HG03280 (cell line): ENCODE data around the gene DLGAP1.
"Not testable (repeated sequence)": the region's sequence is repeated elsewhere in the genome, so short reads cannot be mapped to it uniquely, and the experiment has no call there.

Experiments
- ATAC-seq: cut with Tn5 transposase; IDR thresholded peaks from one replicate; pipeline ENCODE4 v1.9.1; 2021; ENCODE audit warnings: mild to moderate bottlenecking, moderate library complexity; ENCODE audit not compliant: unreplicated experiment

The DLGAP1 gene

DNA sequence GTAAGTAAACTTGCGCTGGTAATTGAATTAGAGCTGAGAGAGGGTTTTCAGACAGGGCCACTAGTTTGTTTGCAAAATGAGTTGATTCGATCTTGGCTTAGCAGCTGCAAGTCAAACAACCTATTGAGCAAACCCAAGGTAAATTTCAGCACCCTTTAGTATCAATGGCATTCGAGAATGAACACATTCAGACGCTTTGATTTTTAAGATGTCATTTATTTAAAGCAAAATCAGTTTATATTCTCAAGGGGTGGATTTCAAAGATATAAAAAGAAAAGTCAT is 960.9 kb downstream of the DLGAP1 start:
- no peak for ATAC-seq

DNA sequence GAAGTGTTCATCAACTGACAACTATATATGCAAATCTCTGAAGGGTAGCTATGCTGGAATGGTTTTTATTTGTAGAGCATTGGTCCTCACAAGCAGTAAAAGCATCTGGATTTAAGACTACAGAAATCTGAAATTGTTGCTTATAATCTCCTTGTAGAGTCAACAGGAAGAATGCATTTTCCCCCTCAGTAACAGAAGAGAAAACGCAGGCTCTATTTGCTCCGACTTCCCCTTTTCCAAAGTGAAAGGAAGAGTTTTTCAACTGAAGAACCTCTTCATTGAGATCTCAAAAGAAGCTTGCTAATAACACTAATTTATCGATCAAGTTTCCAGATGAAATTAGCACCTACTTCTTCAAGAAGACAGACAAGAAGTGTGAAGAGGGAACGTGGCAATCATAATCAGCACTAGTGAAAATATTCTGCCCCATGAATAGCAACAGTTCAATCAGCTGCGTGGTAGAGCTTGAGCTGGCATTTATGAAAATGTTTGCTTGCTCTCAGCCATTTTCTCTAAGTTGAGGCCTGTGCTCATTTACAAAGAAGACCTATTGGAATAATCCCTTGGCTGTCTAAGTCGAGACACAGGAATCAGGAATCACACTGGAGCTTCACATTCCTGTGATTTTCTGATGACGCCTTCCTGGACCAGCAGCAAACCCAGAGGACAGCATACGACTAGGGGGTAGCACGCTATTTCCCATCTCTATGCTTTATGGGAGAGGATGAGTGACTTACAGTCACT is 961.4 kb downstream of the DLGAP1 start:
- ATAC-seq, result no peak

DNA sequence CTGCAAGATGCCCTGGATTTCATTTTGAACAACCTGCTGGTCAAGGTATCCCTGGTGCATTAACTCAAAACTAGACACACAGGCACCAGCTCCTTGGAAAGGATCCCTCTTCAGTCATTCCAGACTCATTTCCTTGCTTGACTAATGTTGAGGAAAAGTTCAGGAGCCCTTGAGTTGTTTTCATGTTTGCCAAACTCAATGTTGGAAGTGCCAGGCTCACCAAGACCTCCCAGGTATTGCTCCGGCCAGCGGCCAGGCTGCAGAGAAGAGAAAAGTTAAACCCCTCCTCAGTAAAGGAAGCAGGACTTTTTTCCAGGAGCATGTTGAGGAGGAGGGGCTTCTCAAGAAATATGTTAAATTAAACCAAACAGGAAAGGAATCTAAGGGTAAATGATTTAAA is 962.4 kb downstream of the DLGAP1 start:
- ATAC-seq, result no peak

DNA sequence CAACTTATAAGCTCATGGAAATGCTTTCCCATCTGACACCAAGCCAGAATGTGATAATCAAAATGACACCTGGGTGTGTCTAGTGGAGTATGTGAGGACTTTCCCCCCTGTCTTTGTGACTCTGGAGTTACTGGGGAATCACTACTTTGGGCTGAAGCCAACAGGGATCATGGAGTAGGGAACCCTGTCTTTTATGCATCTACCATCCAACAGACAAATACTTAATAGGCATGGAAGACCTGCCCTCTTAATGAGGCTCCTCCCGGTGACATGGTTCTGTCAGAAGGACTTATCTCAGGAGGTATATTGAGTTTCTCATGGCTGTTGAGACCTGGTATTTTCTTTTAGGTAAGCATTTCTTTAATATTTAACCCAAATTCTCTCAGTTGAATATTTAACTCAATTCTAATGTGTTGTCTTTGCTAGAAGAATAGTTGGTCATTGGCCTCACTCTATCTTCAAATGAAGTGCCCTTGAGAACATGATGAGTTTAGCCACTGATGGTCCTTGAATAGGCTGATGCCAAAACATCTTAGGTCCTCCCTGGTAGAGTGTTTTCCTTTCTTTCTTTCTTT is 963.0 kb downstream of the DLGAP1 start:
- no peak for ATAC-seq

- no peak for ATAC-seq
Observed at GRCh38 chr18:3489462-3489861, 965.6 kb downstream of the DLGAP1 start.

GRCh38 chr18:3486512-3486911 is 968.6 kb downstream of the DLGAP1 start:
- ATAC-seq, result no peak

DNA sequence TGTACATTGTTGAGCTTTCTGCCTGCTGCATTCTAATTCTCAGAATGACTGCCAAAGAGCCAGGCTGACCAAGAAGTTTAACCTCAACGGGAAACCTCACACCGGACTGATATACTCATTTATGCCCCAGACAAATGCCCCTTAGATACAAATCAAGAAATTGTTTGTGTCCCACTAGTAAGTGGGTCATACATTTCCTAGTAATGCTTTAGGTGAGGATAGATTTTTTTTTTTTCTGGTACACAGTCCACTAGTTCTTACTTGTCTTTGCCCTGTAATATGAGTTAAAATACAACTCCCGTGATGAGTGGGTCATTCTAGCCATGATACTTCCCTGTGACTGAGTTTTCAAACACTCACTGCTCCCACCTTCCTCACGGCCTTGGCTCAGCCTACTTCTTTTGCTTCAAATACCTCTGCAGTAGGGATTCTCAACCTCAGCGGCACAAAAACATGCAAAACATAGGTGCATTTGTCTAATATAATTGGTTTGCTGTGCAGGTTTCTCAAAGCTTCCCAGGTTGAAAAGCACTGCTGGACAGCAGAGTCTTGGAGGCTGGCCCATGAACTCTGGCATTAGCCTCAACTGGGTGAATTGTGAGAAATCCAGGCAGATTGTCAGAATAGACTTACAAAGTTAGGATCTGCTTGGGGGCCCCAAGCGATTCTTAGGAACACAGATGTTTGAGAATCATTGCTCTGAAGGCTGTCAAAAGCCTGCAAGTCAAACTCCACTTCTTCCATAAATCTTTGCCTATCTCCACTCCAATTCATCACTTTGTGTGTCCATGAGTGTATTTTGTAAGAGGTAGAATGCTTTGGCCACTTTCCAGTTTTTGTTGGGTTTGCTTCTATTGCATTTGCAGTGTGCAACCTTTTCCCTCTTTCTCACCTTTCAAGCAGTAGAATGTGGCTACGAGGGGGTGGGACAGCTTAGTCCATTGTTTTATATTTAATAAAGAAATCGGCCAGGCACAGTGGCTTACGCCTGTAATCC is 969.7 kb downstream of the DLGAP1 start:
- ATAC-seq, result no peak

DNA sequence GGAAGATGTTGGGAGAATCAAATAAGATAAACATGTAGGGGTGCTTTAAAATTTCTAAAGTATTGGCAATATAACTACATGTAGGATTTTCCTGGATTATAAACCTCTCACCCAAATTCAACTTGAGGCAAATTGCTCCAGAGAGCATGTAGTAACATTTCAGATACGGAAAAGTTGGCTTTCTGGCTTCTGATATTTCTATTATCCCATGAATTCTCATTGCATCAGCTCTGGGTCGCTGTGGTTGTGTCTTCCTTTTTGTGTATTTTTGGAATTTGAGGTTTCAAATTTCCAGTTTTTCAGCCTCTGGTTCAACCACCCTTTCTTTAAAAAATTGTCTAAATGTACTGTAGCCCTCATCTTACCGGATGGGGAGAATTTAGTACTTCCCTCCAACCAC is 972.8 kb downstream of the DLGAP1 start:
- ATAC-seq, result no peak

DNA sequence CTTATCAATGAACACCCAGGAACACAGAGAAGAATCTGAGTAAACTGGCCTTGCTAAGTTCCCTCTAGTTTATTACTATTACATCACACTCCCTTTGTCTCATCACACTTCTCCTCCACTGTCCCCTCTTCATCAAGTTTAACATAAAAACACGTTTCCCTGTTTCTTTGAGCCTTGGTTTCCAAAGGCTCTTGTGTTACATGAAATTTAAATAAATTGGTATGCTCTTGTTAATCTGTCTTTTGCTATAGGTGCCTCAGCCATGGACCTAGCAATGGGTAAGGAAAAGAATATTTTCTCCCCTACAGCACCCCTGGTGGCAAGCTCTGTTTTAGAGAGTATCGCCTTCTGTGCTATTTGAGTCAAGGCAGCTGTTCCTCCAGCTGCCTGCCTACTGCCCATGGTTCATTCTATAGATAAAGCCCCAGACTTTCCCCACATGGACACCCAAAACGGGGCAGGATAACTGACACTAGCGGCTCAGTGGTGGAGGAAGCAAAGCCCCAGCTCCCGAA is 973.4 kb downstream of the DLGAP1 start:
- no peak for ATAC-seq

- ATAC-seq, result no peak
Observed at GRCh38 chr18:3480827-3481573, 974.1 kb downstream of the DLGAP1 start.

- ATAC-seq, result no peak
Observed at GRCh38 chr18:3479978-3480509, 975.1 kb downstream of the DLGAP1 start.

GRCh38 chr18:3478262-3478978 is 976.7 kb downstream of the DLGAP1 start:
- no peak for ATAC-seq

- ATAC-seq, result peak; percentile 64
Observed at GRCh38 chr18:3472681-3473544, 982.2 kb downstream of the DLGAP1 start.

GRCh38 chr18:3472121-3472520 is 983.0 kb downstream of the DLGAP1 start:
- ATAC-seq, result not testable (repeated sequence)

DNA sequence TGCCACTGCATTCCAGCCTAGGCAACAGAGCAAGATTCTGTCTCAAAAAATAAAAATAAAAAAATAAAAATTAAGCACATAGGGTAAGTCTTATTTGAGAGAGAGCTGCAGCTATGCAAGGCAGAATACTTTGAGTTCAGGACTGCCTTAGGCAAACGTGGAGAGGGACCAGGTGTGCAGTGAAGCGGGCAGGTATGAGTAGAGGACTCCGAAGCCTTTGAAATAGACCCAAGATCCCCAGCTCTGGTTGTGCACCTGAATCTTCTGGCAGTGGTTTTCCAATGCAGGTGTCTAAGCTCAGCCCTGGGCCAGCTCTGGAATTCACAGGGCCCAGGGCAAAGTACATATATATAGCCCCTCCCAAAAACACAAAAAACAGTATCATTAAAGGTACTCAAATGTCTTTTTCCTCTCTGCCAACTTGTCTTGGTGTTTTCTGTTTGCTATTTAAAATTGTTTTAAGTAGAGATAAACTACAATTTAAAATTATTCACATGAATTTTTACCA is 983.9 kb downstream of the DLGAP1 start:
- ATAC-seq, result no peak

GRCh38 chr18:3468833-3469232 is 986.3 kb downstream of the DLGAP1 start:
- no peak for ATAC-seq

DNA sequence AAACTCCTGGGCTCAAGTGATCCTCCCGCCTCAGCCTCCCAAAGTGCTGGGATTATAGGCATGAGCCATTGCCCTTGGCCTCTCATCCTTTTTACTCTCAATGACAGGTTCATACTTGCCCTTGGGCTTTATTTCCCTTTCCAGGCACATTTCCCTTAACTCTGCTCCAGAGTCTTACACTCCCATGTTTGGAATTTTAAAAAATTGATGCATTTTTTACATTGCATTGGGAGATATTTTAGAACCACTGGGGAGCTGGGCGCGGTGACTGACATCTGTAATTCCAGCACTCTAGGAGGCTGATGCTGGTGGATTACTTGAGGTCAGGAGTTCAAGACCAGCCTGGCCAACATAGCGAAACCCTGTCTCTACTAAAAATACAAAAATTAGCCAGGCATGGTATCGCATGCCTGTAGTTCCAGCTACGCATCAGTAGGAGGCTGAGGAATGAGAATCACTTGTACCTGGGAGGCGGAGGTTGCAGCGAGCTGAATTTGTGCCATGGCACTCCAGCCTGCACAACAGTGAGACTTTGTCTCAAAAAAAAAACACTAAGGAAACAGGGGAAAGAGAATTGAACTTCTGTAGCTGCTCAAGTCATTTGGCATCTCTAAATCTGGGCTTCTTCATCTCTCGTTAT is 986.9 kb downstream of the DLGAP1 start:
- no peak for ATAC-seq

DNA sequence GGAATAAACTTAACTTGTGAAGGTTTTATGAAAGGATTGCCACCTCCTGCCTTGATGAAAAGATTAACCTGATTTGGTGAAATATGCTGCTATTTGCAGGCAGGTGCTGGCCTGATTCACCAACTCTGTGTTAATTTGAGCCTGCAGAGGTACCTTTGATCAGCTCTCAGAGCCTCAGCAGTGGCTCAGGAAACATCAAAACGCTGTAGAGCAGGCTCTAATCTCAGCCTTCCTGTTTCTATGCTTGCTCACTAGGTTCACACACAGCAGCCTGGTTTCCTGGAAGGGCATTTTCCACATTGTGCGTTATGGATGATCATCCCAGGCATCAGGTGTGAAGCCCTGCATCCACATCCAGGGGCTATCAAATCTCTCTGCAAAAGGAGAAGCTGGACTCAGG is 988.2 kb downstream of the DLGAP1 start:
- ATAC-seq, result no peak
